ENCODE measurements around the gene MIP.
"Not testable (repeated sequence)": the region's sequence is repeated elsewhere in the genome, so short reads cannot be mapped to it uniquely, and the experiment has no call there.

Gene MIP

GRCh38 chr12:56454557-56454956, at the start of gene MIP:
MIP (minus strand) TSS chr12:56454657; CDS start chr12:56454613, 44 bp downstream.
- no peak for DNase-seq

GRCh38 chr12:56499879-56500278, 45.4 kb upstream of the MIP start:
- DNase-seq: not testable (repeated sequence)

GRCh38 chr12:56499452-56499851, 45.0 kb upstream of the MIP start:
- DNase-seq: not testable (repeated sequence)

- not testable (repeated sequence) for DNase-seq
Measured at GRCh38 chr12:56498126-56498902, 43.9 kb upstream of the MIP start.

- not testable (repeated sequence) for DNase-seq
Measured at GRCh38 chr12:56496704-56497103, 42.2 kb upstream of the MIP start.

- not testable (repeated sequence) for DNase-seq
Measured at GRCh38 chr12:56494481-56494880, 40.0 kb upstream of the MIP start.

- not testable (repeated sequence) for DNase-seq
Measured at GRCh38 chr12:56494106-56494415, 39.6 kb upstream of the MIP start.

GRCh38 chr12:56493409-56494105, 39.1 kb upstream of the MIP start:
- DNase-seq: not testable (repeated sequence)

GRCh38 chr12:56490360-56490759, 35.9 kb upstream of the MIP start:
- no peak for DNase-seq

- peak; percentile 50 for DNase-seq
Measured at GRCh38 chr12:56488041-56488955, 33.8 kb upstream of the MIP start, which contains the start of gene GLS2. GLS2 (minus strand) TSS chr12:56488161; CDS start chr12:56488118, 43 bp downstream.

GRCh38 chr12:56487448-56488040, 33.1 kb upstream of the MIP start:
- peak; percentile 31 for DNase-seq

GRCh38 chr12:56486694-56487093, 32.2 kb upstream of the MIP start:
- no peak for DNase-seq

GRCh38 chr12:56484566-56484965, 30.1 kb upstream of the MIP start:
- DNase-seq: no peak

- no peak for DNase-seq
Measured at GRCh38 chr12:56479625-56480024, 25.2 kb upstream of the MIP start.

GRCh38 chr12:56477521-56478225, 23.2 kb upstream of the MIP start:
- DNase-seq: no peak

GRCh38 chr12:56476972-56477432, 22.5 kb upstream of the MIP start:
- no peak for DNase-seq

GRCh38 chr12:56476143-56476542, 21.7 kb upstream of the MIP start:
- no peak for DNase-seq

GRCh38 chr12:56474389-56474788, 19.9 kb upstream of the MIP start:
- DNase-seq: no peak

GRCh38 chr12:56469007-56469930, 14.8 kb upstream of the MIP start:
- DNase-seq: no peak

- peak; percentile 77 for DNase-seq
Measured at GRCh38 chr12:56468216-56469006, 14.0 kb upstream of the MIP start, which contains the start of gene SPRYD4. SPRYD4 (plus strand) TSS chr12:56468578; CDS start chr12:56468592, 14 bp downstream.
